Measurements from ENCODE around the gene MATCAP1.

DNA sequence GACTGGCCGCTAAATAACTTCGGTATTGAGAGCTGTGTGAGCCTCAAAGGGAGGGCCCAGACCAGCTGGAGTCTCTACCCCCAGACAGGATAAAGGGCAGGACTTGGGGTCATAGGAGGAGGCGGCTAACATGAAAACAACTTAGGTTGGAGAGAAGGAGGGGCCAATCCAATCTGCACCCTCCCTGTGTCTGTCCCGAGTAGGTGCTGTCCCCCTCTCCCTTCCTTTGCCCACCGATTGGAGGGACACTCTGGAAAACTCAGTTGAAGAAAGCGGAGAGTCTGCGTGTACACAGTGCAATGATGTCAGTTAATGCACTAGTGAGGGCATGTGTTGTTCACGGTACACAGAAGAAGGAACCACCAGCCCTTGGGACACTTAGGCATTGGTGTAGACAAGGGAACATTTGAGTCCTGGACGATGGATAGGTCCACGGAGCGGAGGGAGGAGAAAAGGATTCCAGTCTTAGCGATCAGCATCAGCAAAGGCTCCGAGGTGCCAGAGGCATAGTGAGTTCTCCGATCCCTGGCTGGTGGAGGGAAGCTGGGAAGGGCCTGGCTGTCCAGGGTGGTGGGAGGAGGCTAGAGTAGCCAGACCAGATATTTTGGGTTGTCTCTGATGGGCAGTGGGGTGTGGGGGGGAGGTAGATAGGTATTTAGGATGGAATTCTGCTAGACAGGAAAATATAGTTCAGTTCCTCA, 12.7 kb downstream of the MATCAP1 start:
- TF ChIP-seq, protein P1, sequence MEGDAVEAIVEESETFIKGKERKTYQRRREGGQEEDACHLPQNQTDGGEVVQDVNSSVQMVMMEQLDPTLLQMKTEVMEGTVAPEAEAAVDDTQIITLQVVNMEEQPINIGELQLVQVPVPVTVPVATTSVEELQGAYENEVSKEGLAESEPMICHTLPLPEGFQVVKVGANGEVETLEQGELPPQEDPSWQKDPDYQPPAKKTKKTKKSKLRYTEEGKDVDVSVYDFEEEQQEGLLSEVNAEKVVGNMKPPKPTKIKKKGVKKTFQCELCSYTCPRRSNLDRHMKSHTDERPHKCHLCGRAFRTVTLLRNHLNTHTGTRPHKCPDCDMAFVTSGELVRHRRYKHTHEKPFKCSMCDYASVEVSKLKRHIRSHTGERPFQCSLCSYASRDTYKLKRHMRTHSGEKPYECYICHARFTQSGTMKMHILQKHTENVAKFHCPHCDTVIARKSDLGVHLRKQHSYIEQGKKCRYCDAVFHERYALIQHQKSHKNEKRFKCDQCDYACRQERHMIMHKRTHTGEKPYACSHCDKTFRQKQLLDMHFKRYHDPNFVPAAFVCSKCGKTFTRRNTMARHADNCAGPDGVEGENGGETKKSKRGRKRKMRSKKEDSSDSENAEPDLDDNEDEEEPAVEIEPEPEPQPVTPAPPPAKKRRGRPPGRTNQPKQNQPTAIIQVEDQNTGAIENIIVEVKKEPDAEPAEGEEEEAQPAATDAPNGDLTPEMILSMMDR (IDR thresholded peaks at IDR 0.05) = no peak
- TF ChIP-seq POLR2AphosphoS5 (IDR thresholded peaks at IDR 0.05) = peak; percentile 30
- no peak for TF ChIP-seq EP300 (IDR thresholded peaks at IDR 0.05)
